ENCODE data around the gene DGKB.

DGKB gene

DNA sequence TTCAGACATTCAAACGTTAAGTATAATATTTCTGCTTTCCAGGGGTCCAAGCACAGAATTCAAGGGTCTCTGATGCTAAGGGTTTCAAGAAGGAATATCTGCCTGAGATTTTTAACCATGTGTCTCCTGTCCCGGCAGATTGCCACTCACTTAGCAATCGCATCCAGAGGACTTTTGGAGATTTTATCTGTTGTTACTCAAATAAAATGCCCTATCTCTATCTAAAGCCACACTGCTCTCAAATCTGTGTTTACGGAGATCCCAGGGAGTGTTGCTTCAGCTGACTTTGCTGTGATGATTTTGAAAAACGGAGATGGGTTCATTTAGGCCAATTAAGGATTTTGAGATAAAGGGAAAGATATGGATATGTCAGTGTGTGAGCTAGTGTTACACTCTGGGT is 359.9 kb downstream of the DGKB start:
- no peak for DNase-seq (ENCODE audit: extremely low spot score)
- ChIA-PET CTCF (no interaction called here), POLR2A (no interaction called here)
- TF ChIP-seq, protein P1, sequence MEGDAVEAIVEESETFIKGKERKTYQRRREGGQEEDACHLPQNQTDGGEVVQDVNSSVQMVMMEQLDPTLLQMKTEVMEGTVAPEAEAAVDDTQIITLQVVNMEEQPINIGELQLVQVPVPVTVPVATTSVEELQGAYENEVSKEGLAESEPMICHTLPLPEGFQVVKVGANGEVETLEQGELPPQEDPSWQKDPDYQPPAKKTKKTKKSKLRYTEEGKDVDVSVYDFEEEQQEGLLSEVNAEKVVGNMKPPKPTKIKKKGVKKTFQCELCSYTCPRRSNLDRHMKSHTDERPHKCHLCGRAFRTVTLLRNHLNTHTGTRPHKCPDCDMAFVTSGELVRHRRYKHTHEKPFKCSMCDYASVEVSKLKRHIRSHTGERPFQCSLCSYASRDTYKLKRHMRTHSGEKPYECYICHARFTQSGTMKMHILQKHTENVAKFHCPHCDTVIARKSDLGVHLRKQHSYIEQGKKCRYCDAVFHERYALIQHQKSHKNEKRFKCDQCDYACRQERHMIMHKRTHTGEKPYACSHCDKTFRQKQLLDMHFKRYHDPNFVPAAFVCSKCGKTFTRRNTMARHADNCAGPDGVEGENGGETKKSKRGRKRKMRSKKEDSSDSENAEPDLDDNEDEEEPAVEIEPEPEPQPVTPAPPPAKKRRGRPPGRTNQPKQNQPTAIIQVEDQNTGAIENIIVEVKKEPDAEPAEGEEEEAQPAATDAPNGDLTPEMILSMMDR (IDR thresholded peaks at IDR 0.05; ENCODE audit: control extremely low read depth, extremely low read depth, low read depth, missing control alignments): no peak

DNA sequence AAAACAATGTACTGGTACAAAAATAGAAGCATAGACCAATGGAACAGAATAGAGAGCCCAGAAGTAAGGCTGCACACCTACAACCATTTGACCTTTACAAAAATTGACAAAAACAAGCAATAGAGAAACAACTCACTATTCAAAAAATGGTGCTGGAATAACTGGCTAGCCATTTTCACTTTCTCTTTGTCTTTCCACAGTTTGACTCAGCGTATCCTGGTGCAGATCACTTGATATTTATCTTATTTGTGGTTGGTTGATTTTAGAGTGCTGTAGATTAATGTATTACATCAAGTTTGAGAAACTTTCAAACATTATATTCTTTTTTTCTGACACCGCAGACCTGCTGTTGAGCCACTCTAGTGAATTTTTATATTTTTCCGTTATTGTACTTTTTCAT is 381.4 kb downstream of the DGKB start:
- DNase-seq (ENCODE audit: extremely low spot score): no peak
- ChIA-PET POLR2A (no interaction called here), CTCF (no interaction called here)
- TF ChIP-seq, protein P1 (IDR thresholded peaks at IDR 0.05; ENCODE audit: control extremely low read depth, extremely low read depth, low read depth, missing control alignments): no peak

DNA sequence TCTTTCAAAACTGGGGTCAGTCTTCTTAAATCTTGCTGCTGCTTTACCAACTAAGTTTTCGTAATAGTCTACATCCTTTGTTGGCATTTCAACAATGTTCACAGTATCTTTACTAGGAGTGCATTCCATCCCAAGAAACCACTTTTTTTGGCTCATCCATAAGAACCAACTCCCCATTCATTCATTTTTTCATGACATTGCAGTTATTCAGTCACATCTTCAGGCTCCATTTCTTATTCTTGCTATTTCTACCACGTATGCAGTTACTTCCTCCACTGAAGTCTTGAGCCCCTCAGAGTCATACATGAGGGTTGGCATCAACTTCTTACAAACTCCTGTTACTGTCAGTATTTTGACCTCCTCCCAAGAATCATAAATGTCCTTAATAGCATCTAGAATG is 392.3 kb downstream of the DGKB start:
- DNase-seq (ENCODE audit: extremely low spot score): no peak
- ChIA-PET POLR2A (no interaction called here), CTCF (no interaction called here)
- TF ChIP-seq, protein P1 (IDR thresholded peaks at IDR 0.05; ENCODE audit: control extremely low read depth, extremely low read depth, low read depth, missing control alignments): no peak

DNA sequence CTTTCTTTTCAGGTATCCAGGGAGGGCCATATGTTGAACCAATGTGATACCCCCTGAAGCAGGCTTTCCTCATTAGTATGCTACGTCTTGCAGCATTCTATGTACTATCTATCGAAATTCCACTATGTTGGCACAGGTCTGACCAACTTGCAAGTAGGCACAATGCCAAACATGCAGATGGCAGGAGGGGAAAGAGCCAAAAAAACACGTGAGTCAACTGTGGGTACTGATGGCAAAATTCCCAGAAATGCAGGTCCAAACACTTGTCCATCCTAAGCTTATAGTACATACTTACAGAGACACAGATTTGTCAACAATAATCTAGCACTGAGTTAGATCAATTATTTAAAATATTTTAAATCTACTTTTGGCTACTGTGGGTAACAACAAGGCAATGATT is 394.9 kb downstream of the DGKB start:
- CTCF ChIA-PET: no interaction called here
- TF ChIP-seq, protein P1 (IDR thresholded peaks at IDR 0.05; ENCODE audit: control extremely low read depth, extremely low read depth, low read depth, missing control alignments): no peak
- POLR2A ChIA-PET: no interaction called here
- no peak for DNase-seq (ENCODE audit: extremely low spot score)

DNA sequence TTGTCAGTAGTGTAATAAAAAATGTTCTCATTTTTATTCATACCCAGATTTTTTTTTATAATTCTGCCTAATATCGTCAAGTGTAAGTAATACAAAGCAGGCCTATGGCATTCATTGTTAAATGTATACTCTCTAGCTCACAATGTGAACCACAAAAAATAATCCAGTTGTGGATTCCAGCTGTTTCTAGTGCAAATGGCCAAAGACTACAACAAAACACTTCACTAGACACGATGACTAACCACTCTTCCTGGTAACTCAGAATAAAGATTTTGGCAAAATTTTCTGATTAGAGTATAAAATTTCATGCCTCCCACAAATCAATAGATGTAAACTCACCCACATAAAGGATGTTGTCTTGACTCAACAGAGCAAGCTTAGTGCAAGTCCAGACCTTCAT is 396.6 kb downstream of the DGKB start:
- TF ChIP-seq, protein P1 (IDR thresholded peaks at IDR 0.05; ENCODE audit: control extremely low read depth, extremely low read depth, low read depth, missing control alignments): no peak
- ChIA-PET POLR2A (no interaction called here), CTCF (interaction anchor here (1.1 kb wide), 1 partner anchor 16 kb away, joined by 3 read pairs; no protein-coding TSS in a partner anchor)
- no peak for DNase-seq (ENCODE audit: extremely low spot score)

DNA sequence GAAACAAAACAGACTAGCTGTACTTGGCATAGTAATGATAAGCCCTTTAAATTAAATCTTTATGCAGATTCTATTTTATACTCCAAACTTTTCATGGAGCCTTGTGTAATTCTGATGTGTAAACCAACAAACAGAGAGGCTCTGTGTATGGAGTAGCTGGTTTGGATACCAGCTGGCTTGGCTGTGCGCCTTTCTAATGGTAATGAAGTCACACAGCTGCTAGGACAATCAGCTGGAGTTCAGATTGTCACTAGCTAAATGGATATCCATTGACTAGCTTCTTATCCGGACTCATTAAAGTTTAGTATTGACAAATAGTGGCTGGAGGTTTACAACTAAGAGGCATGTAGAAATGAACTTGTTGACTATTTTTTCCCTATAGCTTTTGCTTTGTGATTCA is 398.4 kb downstream of the DGKB start:
- no peak for DNase-seq (ENCODE audit: extremely low spot score)
- TF ChIP-seq, protein P1 (IDR thresholded peaks at IDR 0.05; ENCODE audit: control extremely low read depth, extremely low read depth, low read depth, missing control alignments): no peak
- ChIA-PET POLR2A (no interaction called here), CTCF (interaction anchor here (0.8 to 1.5 kb wide), 3 partner anchors 16 to 23 kb away, joined by 3 read pairs; no protein-coding TSS in a partner anchor)

DNA sequence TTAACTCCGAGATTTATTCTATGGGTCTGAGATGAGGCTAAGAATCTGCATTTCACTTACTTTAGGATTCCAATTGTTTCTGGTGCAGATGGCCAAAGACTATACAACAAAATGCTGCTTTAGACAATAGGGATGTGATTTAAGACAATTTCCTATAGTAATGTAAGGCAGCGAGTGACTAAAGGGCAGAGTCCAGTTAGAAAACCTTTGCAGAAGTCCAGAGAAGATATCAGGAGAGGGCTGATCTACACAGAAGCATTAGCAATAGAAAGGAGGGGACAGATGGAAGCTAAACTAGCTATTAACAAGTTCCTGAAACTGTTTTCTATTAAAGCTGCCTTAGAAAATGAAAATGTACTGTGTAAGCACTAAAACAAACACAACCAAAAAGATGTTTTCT is 398.9 kb downstream of the DGKB start:
- POLR2A ChIA-PET: no interaction called here
- TF ChIP-seq, protein P1 (IDR thresholded peaks at IDR 0.05; ENCODE audit: control extremely low read depth, extremely low read depth, low read depth, missing control alignments): no peak
- CTCF ChIA-PET: interaction anchor here (0.8 to 1.5 kb wide), 3 partner anchors 13 to 23 kb away, joined by 3 read pairs; no protein-coding TSS in a partner anchor
- no peak for DNase-seq (ENCODE audit: extremely low spot score)

Data from GM10248 (cell line).